ENCODE measurements around the gene YTHDC1. TPM values are rescaled to one million over a fixed set of nuclear protein-coding genes. Genes with fewer than 3 reads are reported as not detected.
A peak's percentile ranks its signal among the peaks of the same experiment; 100 is the strongest.

YTHDC1 gene
- total and polyA plus RNA-seq, 2 of the 13 experiments (the other 11 are each of a cell fraction or from before 2014, with no cell fraction given): 37.3 to 56.8 TPM

GRCh38 chr4:68324519-68325262, 25.2 kb downstream of the YTHDC1 start (continued):
- TF ChIP-seq CBFB (CRISPR knock-in tag; IDR thresholded peaks at IDR 0.05): no peak
- TF ChIP-seq ZNF792 (CRISPR knock-in tag; IDR thresholded peaks at IDR 0.05): no peak
- no peak for TF ChIP-seq SMAD3 (CRISPR knock-in tag; IDR thresholded peaks at IDR 0.05)
- TF ChIP-seq ZBTB21 (CRISPR knock-in tag; IDR thresholded peaks at IDR 0.05): no peak
- TF ChIP-seq ZNF274 (CRISPR knock-in tag; IDR thresholded peaks at IDR 0.05): no peak
- no peak for TF ChIP-seq ZBTB34 (CRISPR knock-in tag; IDR thresholded peaks at IDR 0.05)

GRCh38 chr4:68319040-68319439, 30.9 kb downstream of the YTHDC1 start:
- no peaks in the 10 kb centered on the region for H3K9me3 ChIP-seq (ENCODE audit: low read length)
- H3K36me3 ChIP-seq (replicated peaks in 1 of 2; ENCODE audit: control insufficient read depth in 1 of 2, insufficient read depth in 2 of 2, low read length in 2 of 2): peaks cover 18 to 64% of the 10 kb centered on the region in 2 experiments
- no peak overlapping the region for H3K9ac ChIP-seq (ENCODE audit: insufficient read depth, low read depth, low read length)
- TF ChIP-seq PHB2 (IDR thresholded peaks at IDR 0.05; ENCODE audit: partially characterized antibody): no peak
- TF ChIP-seq ZNF530 (CRISPR knock-in tag; IDR thresholded peaks at IDR 0.05; ENCODE audit: low read depth): no peak
- TF ChIP-seq HDAC2 (CRISPR knock-in tag; IDR thresholded peaks at IDR 0.05): no peak
- no peak for TF ChIP-seq ZMAT5 (CRISPR knock-in tag; IDR thresholded peaks at IDR 0.05; ENCODE audit: borderline replicate concordance, low read depth)
- no peak for TF ChIP-seq ZNF597 (CRISPR knock-in tag; IDR thresholded peaks at IDR 0.05)
- 0 out of 2 replicates have a peak, but pooled peaks have one; percentile 12 for TF ChIP-seq MAFF (IDR thresholded peaks at IDR 0.05; ENCODE audit: low read depth, low read length)
- TF ChIP-seq ETV5 (CRISPR knock-in tag; IDR thresholded peaks at IDR 0.05; ENCODE audit: borderline replicate concordance): no peak
- H3K27ac ChIP-seq (ENCODE audit: extremely low read length, insufficient read depth, low read length): no peak overlapping the region
- ChIA-PET POLR2A (no interaction called here), CTCF (ENCODE audit: low intra/inter-chr PET ratio, low total read pairs) (no interaction called here)
- H3K4me3 ChIP-seq (replicated peaks in 1 of 3; ENCODE audit: insufficient read depth in 1 of 3, low read depth in 2 of 3, low read length in 3 of 3): no peak overlapping the region
- in situ Hi-C loops (cut with HindIII; ENCODE audit: extremely low pct_ligation_motif_present, low pct_unique_long_range_greater_than_20kb): no loop called here
- no peaks in the 10 kb centered on the region for H4K20me1 ChIP-seq (ENCODE audit: insufficient read depth, low read length)
- 96% methylated on average over 1 of the region's 1 CpG for WGBS (ENCODE audit: low lambda C conversion rate)
- DNase-seq (ENCODE audit: low spot score) (no peak), FAIRE-seq (no peak), ATAC-seq (no peak)
- no peak overlapping the region for H3K4me2 ChIP-seq (ENCODE audit: low read depth, low read length)
- no peaks in the 10 kb centered on the region for H3K79me2 ChIP-seq (ENCODE audit: insufficient read depth, low read length)
- H3K4me1 ChIP-seq (ENCODE audit: insufficient read depth, low read length): no peaks in the 10 kb centered on the region
- no peak overlapping the region for H2AFZ ChIP-seq (ENCODE audit: low read length)
- H3K27me3 ChIP-seq (ENCODE audit: control insufficient read depth in 1 of 2, insufficient read depth in 2 of 2, low read length in 2 of 2): no peaks in the 10 kb centered on the region
- intact Hi-C loops (cut with micrococcal nuclease; ENCODE audit: unreplicated experiment): no loop called here
- BruUV-seq (replicated peaks): no TSS peak
